CD4-positive, CD25-positive, alpha-beta regulatory T cell (primary cell): ENCODE results near the gene VDAC1. TPM values are rescaled to one million over a fixed set of nuclear protein-coding genes. Genes with fewer than 3 reads are reported as not detected.

Experiments
- ATAC-seq, 2 donors: fragments of 150-1000 bp; cut with Tn5 transposase; one replicate each; pipeline ENCODE4 v1.10.0; 2021; ENCODE audit warnings: low read depth in 2 of 2, moderate number of reproducible peaks in 2 of 2, moderate library complexity in 1 of 2
- DNase-seq, 3 donors: peaks; one replicate each; pipeline versions ENCODE4 v3.0.0 to v3.0.0-alpha.2; 2012 to 2022; ENCODE audit warnings: mixed read lengths in 1 of 3
- H3K27ac ChIP-seq: one replicate; pipeline ENCODE4 v1.7.0; 2013; ENCODE audit warnings: mild to moderate bottlenecking, low read length; ENCODE audit not compliant: insufficient read depth, poor library complexity, severe bottlenecking
- H3K27me3 ChIP-seq: one replicate; pipeline ENCODE4 v1.7.0; 2013; ENCODE audit warnings: low read length; ENCODE audit not compliant: control insufficient read depth, insufficient read depth
- H3K36me3 ChIP-seq: one replicate; pipeline ENCODE4 v1.7.0; 2013; ENCODE audit warnings: mild to moderate bottlenecking, low read length, moderate library complexity; ENCODE audit not compliant: control insufficient read depth, insufficient read depth
- H3K4me1 ChIP-seq: 2 replicates; pipeline ENCODE4 v1.7.0; 2013; ENCODE audit warnings: mild to moderate bottlenecking, low read length; ENCODE audit not compliant: insufficient read depth, control insufficient read depth, poor library complexity, severe bottlenecking
- H3K4me3 ChIP-seq: one replicate; pipeline ENCODE4 v1.7.0; 2013; ENCODE audit warnings: low read depth, mild to moderate bottlenecking, low read length, moderate library complexity
- H3K9me3 ChIP-seq, 2 experiments: 1 replicate in 1 of 2; 2 replicates in 1 of 2; pipeline ENCODE4 v1.7.0; 2013; ENCODE audit warnings: low read length in 2 of 2, mild to moderate bottlenecking in 1 of 2, moderate library complexity in 1 of 2; ENCODE audit not compliant: control insufficient read depth in 2 of 2
- H3K27ac Mint-ChIP-seq, 3 donors: one replicate each; pipeline ENCODE4 v1.8.0; 2020 to 2022; ENCODE audit warnings: mild to moderate bottlenecking in 3 of 3, mixed read lengths in 3 of 3, moderate library complexity in 2 of 3
- H3K27me3 Mint-ChIP-seq: one replicate; pipeline ENCODE4 v1.8.0; 2022; ENCODE audit warnings: mild to moderate bottlenecking, mixed read lengths
- H3K36me3 Mint-ChIP-seq: one replicate; pipeline ENCODE4 v1.8.0; 2020; ENCODE audit warnings: mixed read lengths
- H3K4me1 Mint-ChIP-seq, 4 donors: one replicate each; pipeline ENCODE4 v1.8.0; 2020 to 2022; ENCODE audit warnings: mixed read lengths in 4 of 4, mild to moderate bottlenecking in 1 of 4
- H3K4me3 Mint-ChIP-seq, 4 donors: one replicate each; pipeline ENCODE4 v1.8.0; 2020 to 2022; ENCODE audit warnings: mild to moderate bottlenecking in 4 of 4, mixed read lengths in 4 of 4, moderate library complexity in 3 of 4
- H3K9me3 Mint-ChIP-seq, 7 donors: one replicate each; pipeline ENCODE4 v1.8.0; 2020 to 2022; ENCODE audit warnings: mixed read lengths in 7 of 7, mild to moderate bottlenecking in 3 of 7, moderate library complexity in 2 of 7
- polyA plus RNA-seq, 4 donors: library from polyadenylated mRNA; unstranded; fragments of 300-500 nt; fragmentation: Illumina TruSeq; gene quantifications; one replicate each; pipeline ENCODE4 v1.2.3, GENCODE V29; 2021
- total RNA-seq: library from RNA; stranded (reverse); gene quantifications from one replicate; pipeline ENCODE4 v1.2.3, GENCODE V29; 2022

VDAC1 gene
- total and polyA plus RNA-seq, 5 donors from 2014 or later: 56.0 to 104 (median 93.9) TPM

DNA sequence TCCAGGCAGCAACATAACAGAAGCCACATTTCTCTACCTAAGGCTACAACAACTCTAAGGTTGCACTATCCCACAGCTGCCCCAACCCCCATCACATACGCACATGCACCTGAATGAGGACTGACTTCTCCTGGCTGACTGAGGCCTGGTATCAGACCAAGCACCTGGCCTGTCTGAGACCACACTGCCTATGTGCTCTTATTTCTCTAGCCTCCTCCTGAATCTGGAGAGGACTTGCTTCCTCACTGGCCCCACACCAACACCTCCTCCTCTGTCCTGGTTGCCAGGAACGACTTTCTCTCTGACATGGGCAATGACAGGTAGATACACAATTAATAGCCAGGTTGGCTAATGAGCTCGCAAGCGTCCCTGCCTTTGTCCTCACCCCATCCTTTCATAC, 14.9 kb upstream of the VDAC1 start:
- Histone ChIP-seq H3K4me3 (no peak overlapping the region), H3K27me3 (no peaks in the 10 kb centered on the region), H3K27ac (no peak overlapping the region), H3K36me3 (no peaks in the 10 kb centered on the region), H3K4me1 (no peaks in the 10 kb centered on the region), H3K9me3 (no peaks in the 10 kb centered on the region)
- no peak for ATAC-seq
- H3K4me3 Mint-ChIP-seq: no peak overlapping the region
- H3K27ac Mint-ChIP-seq: no peak overlapping the region
- H3K36me3 Mint-ChIP-seq: no peaks in the 10 kb centered on the region
- H3K27me3 Mint-ChIP-seq: peaks cover 8% of the 10 kb centered on the region
- no peaks in the 10 kb centered on the region for H3K4me1 Mint-ChIP-seq
- H3K9me3 Mint-ChIP-seq: peaks cover 0 to 2% (median 0%) of the 10 kb centered on the region in 7 donors
- DNase-seq: no peak

DNA sequence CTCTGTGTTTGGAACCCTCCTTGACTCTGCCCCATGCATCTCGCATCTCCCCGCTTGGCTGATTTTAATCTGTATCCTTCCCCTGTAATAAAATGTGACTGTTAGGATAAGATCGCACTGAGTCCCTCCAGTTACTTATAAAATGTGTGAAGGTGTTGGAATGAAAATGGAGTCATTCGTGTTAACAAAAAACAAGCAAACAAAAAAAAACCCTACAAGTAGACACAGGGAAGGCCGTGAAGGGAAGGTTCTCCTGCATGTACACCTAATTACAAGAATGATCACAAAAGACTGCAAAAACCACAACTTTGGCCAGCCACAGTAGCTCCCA, 14.2 kb upstream of the VDAC1 start:
- no peaks in the 10 kb centered on the region for H3K9me3 ChIP-seq
- no peaks in the 10 kb centered on the region for H3K36me3 ChIP-seq
- H3K4me1 ChIP-seq: no peaks in the 10 kb centered on the region
- Mint-ChIP-seq H3K27me3 (peaks cover 8% of the 10 kb centered on the region), H3K9me3 (peaks cover 0 to 2% (median 0%) of the 10 kb centered on the region in 7 donors), H3K4me3 (no peak overlapping the region), H3K27ac (no peak overlapping the region), H3K36me3 (no peaks in the 10 kb centered on the region), H3K4me1 (no peaks in the 10 kb centered on the region)
- no peak for ATAC-seq
- no peak for DNase-seq
- no peaks in the 10 kb centered on the region for H3K27me3 ChIP-seq
- H3K27ac ChIP-seq: no peak overlapping the region
- H3K4me3 ChIP-seq: no peak overlapping the region

DNA sequence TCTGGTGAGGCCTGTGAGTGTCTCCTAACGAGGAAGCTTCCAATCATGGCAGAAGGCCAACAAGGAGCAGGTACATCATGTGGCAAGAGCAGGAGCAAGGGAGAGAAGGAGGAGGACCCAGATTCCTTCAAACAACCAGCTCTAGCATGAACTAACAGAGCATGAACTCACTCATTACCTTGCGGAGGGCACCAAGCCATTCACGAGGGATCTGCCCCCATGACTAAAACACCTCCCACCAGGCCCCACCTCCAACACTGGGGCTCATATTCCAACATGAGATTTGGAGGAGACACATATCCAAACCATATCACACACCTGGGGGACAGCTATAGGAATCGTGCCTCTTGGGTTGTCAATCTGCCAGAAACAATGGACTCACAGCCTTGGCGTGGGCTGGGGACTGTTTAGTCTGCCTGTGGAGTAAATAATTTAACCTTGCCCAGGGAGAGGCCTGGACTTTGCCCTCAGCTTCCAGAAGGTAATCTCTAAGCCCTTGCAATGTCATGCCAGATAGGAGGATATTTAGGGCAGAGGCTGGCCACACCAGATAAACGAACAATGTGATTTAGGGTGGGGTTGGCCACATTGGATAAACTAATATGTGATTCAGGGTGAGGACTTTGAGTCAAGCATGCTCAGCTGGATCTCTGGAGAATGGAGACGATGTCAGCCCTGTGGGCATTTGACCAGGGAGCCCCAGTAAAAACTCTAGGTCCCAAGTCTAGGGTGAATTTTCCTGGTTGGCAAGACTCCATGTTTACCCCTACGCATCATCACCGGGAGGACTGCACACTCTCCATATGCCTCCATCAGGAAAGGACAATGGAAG, 13.6 kb upstream of the VDAC1 start:
- Mint-ChIP-seq H3K9me3 (no peaks in the 10 kb centered on the region), H3K36me3 (no peaks in the 10 kb centered on the region), H3K27ac (no peak overlapping the region), H3K4me3 (no peak overlapping the region), H3K4me1 (no peaks in the 10 kb centered on the region), H3K27me3 (peaks cover 12% of the 10 kb centered on the region)
- H3K36me3 ChIP-seq: no peaks in the 10 kb centered on the region
- no peak overlapping the region for H3K4me3 ChIP-seq
- ATAC-seq (no peak), DNase-seq (no peak)
- no peak overlapping the region for H3K27ac ChIP-seq
- H3K27me3 ChIP-seq: no peaks in the 10 kb centered on the region
- H3K4me1 ChIP-seq: no peaks in the 10 kb centered on the region
- no peaks in the 10 kb centered on the region for H3K9me3 ChIP-seq

DNA sequence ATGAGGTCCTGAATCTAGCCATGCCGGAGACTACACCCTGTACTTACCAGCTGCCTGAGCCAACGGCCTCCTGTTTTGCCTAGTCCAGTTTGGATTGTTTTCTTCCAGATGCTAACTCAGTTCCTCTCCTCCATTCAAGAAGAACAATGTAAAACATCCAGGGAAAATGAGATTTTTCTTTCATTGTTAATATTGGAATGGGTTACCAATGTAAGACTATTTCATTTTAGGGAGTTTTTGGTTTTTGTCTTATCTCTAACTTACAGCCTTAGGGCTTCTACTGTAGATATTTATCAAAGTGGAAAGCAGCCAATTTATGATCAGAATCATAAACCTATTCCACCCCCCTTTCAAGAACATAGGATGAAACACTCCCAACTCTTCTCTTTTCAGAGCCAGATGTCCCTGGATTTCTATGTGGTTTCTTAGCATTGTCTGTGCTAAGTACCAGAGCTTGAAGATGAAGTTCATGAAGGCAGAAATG, 3.5 kb upstream of the VDAC1 start:
- Mint-ChIP-seq H3K27me3 (peaks cover 21% of the 10 kb centered on the region), H3K4me3 (peak overlapping the region in 2 of 4 donors; percentile 54 to 80), H3K9me3 (peaks cover 0 to 2% (median 0%) of the 10 kb centered on the region in 7 donors), H3K36me3 (no peaks in the 10 kb centered on the region), H3K27ac (no peak overlapping the region), H3K4me1 (peaks cover 4 to 16% (median 11%) of the 10 kb centered on the region in 4 donors)
- H3K9me3 ChIP-seq: no peaks in the 10 kb centered on the region
- H3K27me3 ChIP-seq: no peaks in the 10 kb centered on the region
- no peak for ATAC-seq
- no peak overlapping the region for H3K4me3 ChIP-seq
- H3K4me1 ChIP-seq: peaks cover 18% of the 10 kb centered on the region
- H3K27ac ChIP-seq: no peak overlapping the region
- no peak for DNase-seq
- no peaks in the 10 kb centered on the region for H3K36me3 ChIP-seq

DNA sequence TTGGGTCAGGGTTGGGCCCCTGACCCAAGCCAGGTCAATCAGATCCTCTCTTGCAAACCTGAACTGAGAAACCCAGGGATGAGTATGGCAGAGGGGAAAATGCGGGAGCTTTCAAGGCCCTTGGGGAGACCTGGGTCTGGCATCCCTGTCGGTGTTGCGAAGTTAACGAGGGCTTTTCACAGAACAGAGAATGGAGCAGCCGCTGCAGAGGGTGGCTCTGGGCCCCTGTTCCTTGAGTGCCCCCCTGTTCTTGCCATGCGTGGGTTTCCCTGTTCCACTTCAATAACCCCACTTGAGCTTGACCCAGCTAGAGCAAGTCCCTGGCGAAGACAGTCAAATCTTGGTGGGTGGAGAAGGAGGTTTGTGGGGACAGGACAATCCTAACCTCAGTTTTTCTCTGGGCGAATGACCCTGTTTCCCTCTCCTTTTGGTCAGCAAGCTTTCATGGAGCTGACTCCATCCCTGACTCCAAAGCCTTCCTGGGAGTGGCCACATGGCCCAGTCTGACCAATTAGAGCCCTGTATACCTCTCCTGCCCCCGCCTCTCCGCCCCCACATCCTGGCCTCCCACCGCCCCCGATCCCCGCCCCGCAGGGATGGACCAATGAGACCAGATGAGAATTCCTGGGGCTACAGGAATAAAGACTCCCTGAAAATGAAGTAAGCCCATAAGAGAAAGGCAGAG, 2.9 kb upstream of the VDAC1 start:
- Histone ChIP-seq H3K27ac (no peak overlapping the region), H3K4me3 (no peak overlapping the region), H3K9me3 (no peaks in the 10 kb centered on the region), H3K4me1 (peaks cover 24% of the 10 kb centered on the region), H3K36me3 (no peaks in the 10 kb centered on the region), H3K27me3 (no peaks in the 10 kb centered on the region)
- peaks cover 17% of the 10 kb centered on the region for H3K27me3 Mint-ChIP-seq
- no peaks in the 10 kb centered on the region for H3K36me3 Mint-ChIP-seq
- ATAC-seq (no peak), DNase-seq (no peak)
- H3K9me3 Mint-ChIP-seq: no peaks in the 10 kb centered on the region
- H3K4me3 Mint-ChIP-seq: peak overlapping the region in 2 of 4 donors; percentile 54 to 80
- H3K4me1 Mint-ChIP-seq: peaks cover 4 to 22% (median 16%) of the 10 kb centered on the region in 4 donors
- no peak overlapping the region for H3K27ac Mint-ChIP-seq

DNA sequence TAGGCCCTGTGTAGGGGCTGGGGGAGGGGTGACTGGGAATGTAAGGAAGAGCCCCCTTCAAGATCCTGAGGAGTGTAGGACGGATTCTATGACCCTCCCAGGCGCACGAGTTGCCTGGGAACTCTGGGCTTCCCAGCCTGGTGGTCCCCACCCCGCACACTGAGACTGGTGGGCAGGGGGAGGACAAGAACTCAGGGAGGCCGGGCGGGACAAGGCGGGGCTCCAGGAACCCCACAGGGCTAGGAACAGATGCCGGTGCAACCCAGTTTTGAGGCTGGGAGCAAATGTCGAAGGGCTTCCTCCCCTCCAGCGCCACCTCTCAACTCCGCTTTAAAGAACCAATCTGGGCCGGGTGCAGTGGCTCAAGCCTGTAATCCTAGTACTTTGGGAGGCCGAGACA, 1.3 kb upstream of the VDAC1 start:
- Mint-ChIP-seq H3K4me1 (peaks cover 5 to 36% (median 22%) of the 10 kb centered on the region in 4 donors), H3K27me3 (peaks cover 11% of the 10 kb centered on the region), H3K9me3 (no peaks in the 10 kb centered on the region), H3K4me3 (peak overlapping the region; percentile 85 to 96 (median 92)), H3K36me3 (no peaks in the 10 kb centered on the region), H3K27ac (peak overlapping the region in 2 of 3 donors; percentile 55 to 84)
- Histone ChIP-seq H3K27me3 (no peaks in the 10 kb centered on the region), H3K4me1 (peaks cover 31% of the 10 kb centered on the region), H3K9me3 (no peaks in the 10 kb centered on the region), H3K36me3 (no peaks in the 10 kb centered on the region), H3K27ac (no peak overlapping the region), H3K4me3 (no peak overlapping the region)
- ATAC-seq (no peak), DNase-seq (no peak)

DNA sequence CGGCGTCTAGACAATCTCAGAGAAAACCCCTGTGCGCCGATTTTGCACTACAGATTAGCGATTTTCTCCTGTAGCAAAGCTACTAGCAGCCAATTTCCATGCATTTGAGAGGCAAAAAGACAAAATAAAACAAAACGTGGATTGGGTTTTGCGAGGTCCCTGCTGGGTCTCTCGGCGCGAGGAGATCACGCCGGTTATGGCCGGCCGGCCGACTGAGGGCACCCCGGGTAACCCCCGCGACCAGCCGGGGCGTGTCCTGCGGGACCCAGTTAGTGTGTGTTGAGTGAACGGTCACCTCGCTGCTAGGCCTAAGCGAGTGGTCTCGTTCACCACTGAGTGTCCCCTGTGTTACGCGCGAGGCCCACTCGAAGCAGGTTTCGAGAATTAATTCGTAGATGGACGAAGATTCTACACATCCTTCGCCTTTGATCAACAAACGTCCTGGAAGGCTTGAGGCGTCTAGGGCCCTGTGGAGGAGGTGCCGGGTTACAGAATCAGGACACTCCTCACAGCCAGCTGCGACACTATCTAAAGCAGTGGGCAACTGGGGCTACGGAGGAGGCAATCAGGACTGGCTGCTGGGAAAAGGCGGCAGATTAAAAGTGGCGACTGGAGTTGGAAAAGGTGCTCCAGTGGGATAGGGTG, 764 bp upstream of the VDAC1 start:
- H3K9me3 ChIP-seq: no peaks in the 10 kb centered on the region
- H3K4me3 Mint-ChIP-seq: peak overlapping the region; percentile 85 to 96 (median 92)
- H3K27me3 ChIP-seq: no peaks in the 10 kb centered on the region
- H3K27ac Mint-ChIP-seq: peak overlapping the region; percentile 84 to 95 (median 93)
- H3K4me1 Mint-ChIP-seq: peaks cover 7 to 41% (median 26%) of the 10 kb centered on the region in 4 donors
- H3K4me1 ChIP-seq: peaks cover 31% of the 10 kb centered on the region
- ATAC-seq (no peak), DNase-seq (no peak)
- H3K9me3 Mint-ChIP-seq: no peaks in the 10 kb centered on the region
- H3K27me3 Mint-ChIP-seq: peaks cover 7% of the 10 kb centered on the region
- peak overlapping the region; percentile 94 for H3K27ac ChIP-seq
- no peaks in the 10 kb centered on the region for H3K36me3 Mint-ChIP-seq
- H3K4me3 ChIP-seq: peak overlapping the region; percentile 69
- no peaks in the 10 kb centered on the region for H3K36me3 ChIP-seq
